ENCODE measurements around the gene UBE2O. TPM values are rescaled to one million over a fixed set of nuclear protein-coding genes. Genes with fewer than 3 reads are reported as not detected.

UBE2O gene
- total RNA-seq, 3 donors from 2014 or later: 16.2 to 25.0 (median 19.0) TPM

- DNase-seq: no peak
- Histone ChIP-seq H3K9me3 (no peaks in the 10 kb centered on the region), H3K4me3 (no peak overlapping the region), H3K4me1 (ENCODE audit: low read depth) (no peaks in the 10 kb centered on the region), H3K36me3 (ENCODE audit: low read depth) (no peaks in the 10 kb centered on the region)
- ATAC-seq: no peak
- TF ChIP-seq, protein P1, sequence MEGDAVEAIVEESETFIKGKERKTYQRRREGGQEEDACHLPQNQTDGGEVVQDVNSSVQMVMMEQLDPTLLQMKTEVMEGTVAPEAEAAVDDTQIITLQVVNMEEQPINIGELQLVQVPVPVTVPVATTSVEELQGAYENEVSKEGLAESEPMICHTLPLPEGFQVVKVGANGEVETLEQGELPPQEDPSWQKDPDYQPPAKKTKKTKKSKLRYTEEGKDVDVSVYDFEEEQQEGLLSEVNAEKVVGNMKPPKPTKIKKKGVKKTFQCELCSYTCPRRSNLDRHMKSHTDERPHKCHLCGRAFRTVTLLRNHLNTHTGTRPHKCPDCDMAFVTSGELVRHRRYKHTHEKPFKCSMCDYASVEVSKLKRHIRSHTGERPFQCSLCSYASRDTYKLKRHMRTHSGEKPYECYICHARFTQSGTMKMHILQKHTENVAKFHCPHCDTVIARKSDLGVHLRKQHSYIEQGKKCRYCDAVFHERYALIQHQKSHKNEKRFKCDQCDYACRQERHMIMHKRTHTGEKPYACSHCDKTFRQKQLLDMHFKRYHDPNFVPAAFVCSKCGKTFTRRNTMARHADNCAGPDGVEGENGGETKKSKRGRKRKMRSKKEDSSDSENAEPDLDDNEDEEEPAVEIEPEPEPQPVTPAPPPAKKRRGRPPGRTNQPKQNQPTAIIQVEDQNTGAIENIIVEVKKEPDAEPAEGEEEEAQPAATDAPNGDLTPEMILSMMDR (IDR thresholded peaks at IDR 0.05): no peak
- intact Hi-C loops (cut with DNase I, micrococcal nuclease): no loop called here
These were observed 8.2 kb downstream of the UBE2O start for GRCh38 chr17:76444518-76445311.

GRCh38 chr17:76442341-76443338 is 10.3 kb downstream of the UBE2O start:
- intact Hi-C loops (cut with DNase I, micrococcal nuclease): no loop called here
- TF ChIP-seq, protein P1 (IDR thresholded peaks at IDR 0.05): no peak
- DNase-seq (no peak), ATAC-seq (peak; percentile 42)
- Histone ChIP-seq H3K9me3 (no peaks in the 10 kb centered on the region), H3K4me3 (no peak overlapping the region), H3K36me3 (ENCODE audit: low read depth) (no peaks in the 10 kb centered on the region), H3K4me1 (ENCODE audit: low read depth) (no peaks in the 10 kb centered on the region)

- Histone ChIP-seq H3K4me3 (no peak overlapping the region), H3K4me1 (ENCODE audit: low read depth) (no peaks in the 10 kb centered on the region), H3K9me3 (no peaks in the 10 kb centered on the region), H3K36me3 (ENCODE audit: low read depth) (no peaks in the 10 kb centered on the region)
- intact Hi-C loops (cut with DNase I, micrococcal nuclease): no loop called here
- no peak for ATAC-seq
- TF ChIP-seq, protein P1 (IDR thresholded peaks at IDR 0.05): no peak
- DNase-seq: no peak
These were observed 11.1 kb downstream of the UBE2O start for GRCh38 chr17:76441686-76442340.

DNA sequence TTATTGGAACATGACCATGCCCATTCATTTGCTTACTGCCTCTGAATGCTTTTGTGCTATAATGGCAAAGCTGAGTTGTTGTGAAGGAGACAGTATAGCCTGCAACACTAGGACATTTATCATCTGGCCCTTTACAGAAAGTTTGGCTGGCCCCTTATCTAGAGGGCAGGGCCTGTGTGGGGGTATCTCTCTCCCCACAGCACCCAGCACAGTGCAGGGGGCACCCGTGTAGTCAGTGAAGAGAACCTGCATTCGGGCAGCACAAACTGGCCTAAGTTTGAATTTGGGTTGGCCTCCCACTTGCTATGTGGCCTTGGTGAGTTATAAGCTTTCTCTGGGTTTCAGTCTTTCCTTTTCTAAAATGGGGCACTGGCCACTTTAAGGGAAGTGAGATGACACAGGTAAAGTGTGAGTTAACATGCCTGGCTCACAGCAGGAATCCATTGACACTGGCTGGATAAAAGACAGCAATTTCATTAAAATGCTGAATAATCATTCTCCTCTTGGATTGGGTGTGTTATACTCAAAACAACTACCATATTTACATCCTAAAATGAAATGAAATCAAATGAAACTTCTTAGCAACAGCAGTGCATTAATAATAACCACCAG is 12.1 kb downstream of the UBE2O start:
- no peaks in the 10 kb centered on the region for H3K4me1 ChIP-seq (ENCODE audit: low read depth)
- intact Hi-C loops (cut with DNase I, micrococcal nuclease): no loop called here
- no peaks in the 10 kb centered on the region for H3K36me3 ChIP-seq (ENCODE audit: low read depth)
- TF ChIP-seq, protein P1 (IDR thresholded peaks at IDR 0.05): no peak
- H3K4me3 ChIP-seq: no peak overlapping the region
- no peak for DNase-seq
- no peak for ATAC-seq
- H3K9me3 ChIP-seq: no peaks in the 10 kb centered on the region

GRCh38 chr17:76439314-76439928 is 13.5 kb downstream of the UBE2O start:
- TF ChIP-seq, protein P1 (IDR thresholded peaks at IDR 0.05): no peak
- no peak for ATAC-seq
- H3K4me1 ChIP-seq (ENCODE audit: low read depth): no peaks in the 10 kb centered on the region

More at GRCh38 chr17:76439314-76439928, 13.5 kb downstream of the UBE2O start:
- intact Hi-C loops (cut with DNase I, micrococcal nuclease): no loop called here
- H3K4me3 ChIP-seq: no peak overlapping the region
- H3K36me3 ChIP-seq (ENCODE audit: low read depth): no peaks in the 10 kb centered on the region
- no peaks in the 10 kb centered on the region for H3K9me3 ChIP-seq
- DNase-seq: no peak
